T-cell (primary cell): ENCODE results near the gene ZNF280A. TPM values are rescaled to one million over a fixed set of nuclear protein-coding genes. Genes with fewer than 3 reads are reported as not detected.

ENCODE experiments used
- ATAC-seq, 4 experiments: fragments of 200-7000 bp in 3 of 4; fragments of 150-1000 bp in 1 of 4; cut with Tn5 transposase; replicated peaks in 1 of 4; 1 replicate in 3 of 4; 2 replicates in 1 of 4; pipeline ENCODE4 v1.10.0; 2021; ENCODE audit warnings: moderate library complexity in 3 of 4, mild to moderate bottlenecking in 2 of 4, moderate number of reproducible peaks in 1 of 4
- CTCF ChIA-PET, 2 donors: fragments of 300-600 bp; sonication (Branson Sonifier 250); formaldehyde crosslinking; loops; one replicate each; lab custom pipeline; 2022; ENCODE audit warnings: antibody characterized with exemption in 2 of 2; lab: Charles Lee
- POLR2A ChIA-PET, 2 donors: fragments of 300-600 bp; sonication (Branson Sonifier 250); formaldehyde crosslinking; loops; one replicate each; lab custom pipeline; 2022; ENCODE audit warnings: antibody characterized with exemption in 2 of 2; lab: Charles Lee
- DNase-seq, 35 experiments: peaks; one replicate each; pipeline versions ENCODE4 v3.0.0 to v3.0.0-alpha.2; 2013 to 2023
- H3K27ac ChIP-seq: one replicate; pipeline ENCODE4 v1.5.1; 2013; ENCODE audit warnings: low read length
- H3K27me3 ChIP-seq, 2 experiments: replicated peaks in 1 of 2; 1 replicate in 1 of 2; 2 replicates in 1 of 2; pipeline versions ENCODE4 v1.6.1 to v1.7.0; 2013; ENCODE audit warnings: low read length in 1 of 2, mixed read lengths in 1 of 2; ENCODE audit not compliant: control insufficient read depth in 2 of 2, insufficient read depth in 2 of 2; ENCODE audit errors: extremely low read depth in 1 of 2
- H3K36me3 ChIP-seq, 2 donors: 1 replicate in 1 of 2; 2 replicates in 1 of 2; pipeline versions ENCODE4 v1.6.1 to v1.7.0; 2013; ENCODE audit warnings: low read length in 1 of 2; ENCODE audit not compliant: control insufficient read depth in 2 of 2, insufficient read depth in 1 of 2; ENCODE audit errors: extremely low read depth in 1 of 2
- H3K4me1 ChIP-seq, 2 experiments: 1 replicate in 1 of 2; 2 replicates in 1 of 2; pipeline versions ENCODE4 v1.6.1 to v1.7.0; 2013; ENCODE audit warnings: low read length in 2 of 2, mixed read lengths in 1 of 2; ENCODE audit not compliant: insufficient read depth in 2 of 2, control insufficient read depth in 1 of 2; ENCODE audit errors: extremely low read depth in 1 of 2
- H3K4me3 ChIP-seq, 2 donors: 1 replicate in 1 of 2; 2 replicates in 1 of 2; pipeline versions ENCODE4 v1.5.1 to v1.7.0; 2013; ENCODE audit warnings: mild to moderate bottlenecking in 2 of 2, low read length in 1 of 2, moderate library complexity in 1 of 2; ENCODE audit not compliant: control insufficient read depth in 1 of 2; ENCODE audit errors: extremely low read depth in 1 of 2
- H3K9me3 ChIP-seq: 2 replicates; pipeline ENCODE4 v1.7.0; 2013
- H3K27ac Mint-ChIP-seq, 2 donors: one replicate each; pipeline ENCODE4 v1.8.0; 2020 to 2021; ENCODE audit warnings: mild to moderate bottlenecking in 2 of 2, mixed read lengths in 2 of 2
- H3K27me3 Mint-ChIP-seq, 2 donors: one replicate each; pipeline ENCODE4 v1.8.0; 2021 to 2022; ENCODE audit warnings: mixed read lengths in 2 of 2
- H3K36me3 Mint-ChIP-seq: one replicate; pipeline ENCODE4 v1.8.0; 2021; ENCODE audit warnings: mixed read lengths
- H3K4me1 Mint-ChIP-seq, 3 donors: one replicate each; pipeline ENCODE4 v1.8.0; 2020 to 2022; ENCODE audit warnings: mixed read lengths in 3 of 3, mild to moderate bottlenecking in 1 of 3
- H3K4me3 Mint-ChIP-seq, 3 donors: one replicate each; pipeline ENCODE4 v1.8.0; 2020 to 2022; ENCODE audit warnings: mild to moderate bottlenecking in 3 of 3, mixed read lengths in 3 of 3, moderate library complexity in 3 of 3
- H3K9me3 Mint-ChIP-seq, 3 donors: one replicate each; pipeline ENCODE4 v1.8.0; 2020 to 2022; ENCODE audit warnings: mixed read lengths in 3 of 3
- WGBS: methylation state at CpG from one replicate; pipeline ENCODE4 v1.1.5; 2013; ENCODE audit warnings: missing lambda C conversion rate; ENCODE audit not compliant: insufficient coverage; 5-methylcytosine and 5-hydroxymethylcytosine counted together
- total RNA-seq, 35 experiments: library from RNA in 6 of 35; stranded (reverse) in 6 of 35; fragments of 120-200 nt in 1 of 35; gene quantifications; one replicate each; pipeline versions ENCODE4 v1.2.1 to v1.2.4 and lab custom pipeline; 2013 to 2026

The ZNF280A gene
- total RNA-seq, 5 donors from 2014 or later (not counting 1 experiment from before 2014, with no cell fraction given) = not detected

DNA sequence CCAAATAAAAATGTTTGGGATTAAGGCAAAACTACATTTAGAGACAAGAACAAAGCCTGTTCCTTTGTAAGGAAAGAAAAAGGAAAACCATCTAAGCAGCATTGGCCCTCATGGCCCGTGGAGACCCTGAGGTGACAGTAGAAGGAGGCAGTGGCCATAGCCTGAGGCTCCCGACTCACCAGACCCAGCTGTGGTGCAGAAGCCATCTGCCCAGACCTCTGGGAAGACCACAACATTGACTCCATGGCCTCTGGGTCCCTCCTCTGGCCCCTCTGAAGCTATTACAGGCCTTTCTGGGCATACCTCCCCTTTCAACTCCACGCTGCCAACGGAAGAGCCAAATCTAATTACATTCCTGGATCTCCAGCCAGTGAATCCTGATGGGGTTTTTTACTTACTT lies 32.6 kb upstream of the ZNF280A start:
- H3K4me1 Mint-ChIP-seq = no peaks in the 10 kb centered on the region
- no peaks in the 10 kb centered on the region for H3K9me3 ChIP-seq
- 58% methylated on average over 2 of the region's 4 CpGs for WGBS
- H3K36me3 ChIP-seq = no peaks in the 10 kb centered on the region
- ChIA-PET CTCF (no interaction called here), POLR2A (no interaction called here)
- H3K27ac ChIP-seq = no peak overlapping the region
- H3K36me3 Mint-ChIP-seq = no peaks in the 10 kb centered on the region
- H3K27me3 Mint-ChIP-seq = peaks cover 0 to 3% of the 10 kb centered on the region in 2 donors
- no peak overlapping the region for H3K4me3 Mint-ChIP-seq
- H3K27ac Mint-ChIP-seq = no peak overlapping the region
- H3K4me1 ChIP-seq = no peaks in the 10 kb centered on the region
- H3K27me3 ChIP-seq = peaks cover 0 to 6% of the 10 kb centered on the region in 2 experiments
- ATAC-seq = no peak
- no peak overlapping the region for H3K4me3 ChIP-seq
- H3K9me3 Mint-ChIP-seq = no peaks in the 10 kb centered on the region
- no peak for DNase-seq

DNA sequence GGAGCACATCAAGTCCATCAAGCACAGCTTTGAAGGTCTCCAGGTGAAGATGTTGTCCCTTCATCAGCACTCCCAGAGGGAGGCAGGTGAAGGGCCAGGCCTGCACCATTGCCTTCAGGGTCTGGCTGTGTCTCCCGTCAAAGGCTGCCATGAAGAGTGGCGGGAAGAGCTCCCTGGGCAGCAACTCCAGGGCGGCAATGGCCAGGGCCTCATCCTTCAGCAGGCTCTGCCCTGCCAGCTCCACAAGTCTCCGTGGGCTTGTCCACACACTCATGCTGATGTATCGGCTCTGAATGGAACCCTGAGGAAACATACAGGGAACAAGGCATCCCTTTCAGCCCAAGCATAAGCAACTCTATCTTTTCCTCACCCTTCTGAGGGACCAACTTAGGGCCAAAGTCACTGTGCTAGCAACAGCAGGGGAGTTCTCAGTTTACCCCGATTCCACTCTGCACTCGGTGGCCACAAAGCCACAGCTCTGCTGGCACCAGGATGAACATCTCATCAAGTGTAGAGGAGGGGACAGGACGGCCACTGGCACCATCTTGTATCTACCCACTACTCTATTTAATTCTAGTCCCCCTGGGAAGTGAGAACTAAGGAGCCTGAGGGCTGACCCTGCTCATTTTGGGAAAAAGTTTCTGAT lies 30.8 kb upstream of the ZNF280A start:
- ChIA-PET CTCF (interaction anchor here in 1 of 2 donors (0.6 kb wide), 1 partner anchor 87 kb away, joined by 3 read pairs; no protein-coding TSS in a partner anchor), POLR2A (no interaction called here)
- Mint-ChIP-seq H3K36me3 (no peaks in the 10 kb centered on the region), H3K4me1 (no peaks in the 10 kb centered on the region), H3K4me3 (no peak overlapping the region), H3K27ac (no peak overlapping the region), H3K9me3 (no peaks in the 10 kb centered on the region), H3K27me3 (peaks cover 0 to 5% of the 10 kb centered on the region in 2 donors)
- Histone ChIP-seq H3K4me1 (no peaks in the 10 kb centered on the region), H3K4me3 (no peak overlapping the region), H3K9me3 (no peaks in the 10 kb centered on the region), H3K36me3 (no peaks in the 10 kb centered on the region), H3K27ac (no peak overlapping the region), H3K27me3 (peaks cover 0 to 6% of the 10 kb centered on the region in 2 experiments)
- DNase-seq (no peak), ATAC-seq (no peak)
- WGBS = 94% methylated on average over 5 of the region's 8 CpGs

DNA sequence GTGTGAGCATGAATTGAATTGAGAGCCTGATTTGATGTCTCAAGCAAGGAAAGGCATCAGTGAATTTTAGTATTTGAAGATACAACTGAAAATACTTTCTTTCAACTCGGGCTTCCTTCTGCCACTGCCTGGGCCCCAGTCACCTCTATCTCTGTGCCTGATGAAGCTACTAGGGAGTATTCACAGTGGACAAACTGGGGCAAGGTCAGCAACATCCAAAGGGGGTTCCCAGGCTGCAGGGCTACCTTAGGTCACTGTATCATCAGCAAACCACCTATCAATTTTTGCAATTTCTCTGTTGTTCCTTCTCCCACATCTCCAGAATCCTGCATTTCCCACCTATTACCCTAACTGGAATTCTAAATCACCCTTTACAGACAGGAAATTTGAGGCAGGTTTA lies 28.8 kb upstream of the ZNF280A start:
- H3K9me3 ChIP-seq = no peaks in the 10 kb centered on the region
- CTCF ChIA-PET = no interaction called here
- H3K27ac Mint-ChIP-seq = no peak overlapping the region

DNA sequence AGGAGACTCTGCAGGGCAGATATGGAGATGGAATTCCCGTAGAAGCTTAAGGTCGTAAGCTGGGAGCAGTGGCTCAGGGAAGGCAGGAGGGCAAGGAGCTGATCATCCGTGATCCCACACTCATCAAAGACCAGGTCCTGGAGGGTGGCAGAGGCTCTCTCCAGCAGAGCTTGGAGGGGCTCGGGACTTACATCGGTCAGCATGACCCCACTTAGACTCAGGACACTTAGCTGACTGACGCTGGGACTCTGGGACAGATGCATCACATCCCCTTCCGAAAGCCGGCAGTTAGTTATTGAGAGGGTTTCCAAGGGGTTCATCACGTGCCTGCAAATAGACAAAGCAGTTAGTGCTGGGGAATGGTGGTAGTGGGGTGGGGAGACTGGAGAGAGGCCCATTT lies 28.2 kb upstream of the ZNF280A start:
- Mint-ChIP-seq H3K27me3 (peaks cover 0 to 5% of the 10 kb centered on the region in 2 donors), H3K4me3 (no peak overlapping the region), H3K27ac (no peak overlapping the region), H3K9me3 (no peaks in the 10 kb centered on the region), H3K4me1 (no peaks in the 10 kb centered on the region), H3K36me3 (no peaks in the 10 kb centered on the region)
- Histone ChIP-seq H3K4me3 (no peak overlapping the region), H3K36me3 (no peaks in the 10 kb centered on the region), H3K4me1 (no peaks in the 10 kb centered on the region), H3K27ac (no peak overlapping the region), H3K27me3 (peaks cover 0 to 16% of the 10 kb centered on the region in 2 experiments), H3K9me3 (no peaks in the 10 kb centered on the region)
- DNase-seq = no peak
- CTCF ChIA-PET = no interaction called here
- 83% methylated on average over 6 of the region's 9 CpGs for WGBS
- ATAC-seq = no peak
- POLR2A ChIA-PET = no interaction called here

More for the DNA sequence above, 28.8 kb upstream of the ZNF280A start:
- no peaks in the 10 kb centered on the region for H3K36me3 ChIP-seq
- DNase-seq (no peak), ATAC-seq (no peak)
- H3K27ac ChIP-seq = no peak overlapping the region
- Mint-ChIP-seq H3K4me3 (no peak overlapping the region), H3K36me3 (no peaks in the 10 kb centered on the region), H3K27me3 (peaks cover 0 to 5% of the 10 kb centered on the region in 2 donors), H3K4me1 (no peaks in the 10 kb centered on the region), H3K9me3 (no peaks in the 10 kb centered on the region)
- 22% methylated on average over 1 of the region's 1 CpG for WGBS
- H3K27me3 ChIP-seq = peaks cover 0 to 13% of the 10 kb centered on the region in 2 experiments
- no peak overlapping the region for H3K4me3 ChIP-seq
- POLR2A ChIA-PET = no interaction called here
- no peaks in the 10 kb centered on the region for H3K4me1 ChIP-seq

DNA sequence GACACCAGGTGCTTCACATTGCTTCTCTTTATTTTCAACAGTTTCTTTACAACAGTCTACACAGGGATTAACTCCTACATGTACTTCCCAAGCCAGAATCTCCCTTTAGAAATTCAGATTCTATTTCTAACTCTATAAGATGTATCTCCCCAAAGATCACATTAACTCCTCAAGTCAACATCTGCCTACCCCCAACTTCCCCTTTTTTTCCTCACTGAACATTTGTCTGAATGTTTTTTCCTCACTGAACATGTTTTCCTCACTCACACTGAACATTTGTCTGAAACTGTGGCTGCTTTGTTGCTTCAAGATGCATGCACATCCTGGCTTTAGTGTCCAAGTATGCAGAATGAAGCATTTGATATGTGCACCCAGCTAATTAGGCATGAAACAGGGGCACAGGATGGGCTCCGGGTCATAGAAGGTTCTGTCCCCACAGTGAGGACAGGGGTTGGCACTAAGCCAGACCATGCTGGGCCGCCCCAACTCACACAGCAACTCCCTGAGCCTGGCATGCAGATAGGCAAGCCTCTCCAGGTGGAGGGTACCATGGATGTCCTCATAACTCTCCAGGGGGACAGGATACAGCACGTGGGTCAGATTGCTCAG lies 27.7 kb upstream of the ZNF280A start:
- H3K36me3 ChIP-seq = no peaks in the 10 kb centered on the region
- DNase-seq = no peak
- no peaks in the 10 kb centered on the region for H3K9me3 ChIP-seq
- WGBS = 36% methylated on average over 3 of the region's 3 CpGs
- no peak overlapping the region for H3K4me3 ChIP-seq
- ATAC-seq = no peak
- no peak overlapping the region for H3K27ac Mint-ChIP-seq
- peaks cover 0 to 5% of the 10 kb centered on the region in 2 donors for H3K27me3 Mint-ChIP-seq
- no peaks in the 10 kb centered on the region for H3K4me1 ChIP-seq
- no peak overlapping the region for H3K4me3 Mint-ChIP-seq
- POLR2A ChIA-PET = no interaction called here
- H3K27ac ChIP-seq = no peak overlapping the region
- H3K27me3 ChIP-seq = peaks cover 0 to 16% of the 10 kb centered on the region in 2 experiments
- no peaks in the 10 kb centered on the region for H3K9me3 Mint-ChIP-seq
- no peaks in the 10 kb centered on the region for H3K4me1 Mint-ChIP-seq
- H3K36me3 Mint-ChIP-seq = no peaks in the 10 kb centered on the region
- CTCF ChIA-PET = no interaction called here

DNA sequence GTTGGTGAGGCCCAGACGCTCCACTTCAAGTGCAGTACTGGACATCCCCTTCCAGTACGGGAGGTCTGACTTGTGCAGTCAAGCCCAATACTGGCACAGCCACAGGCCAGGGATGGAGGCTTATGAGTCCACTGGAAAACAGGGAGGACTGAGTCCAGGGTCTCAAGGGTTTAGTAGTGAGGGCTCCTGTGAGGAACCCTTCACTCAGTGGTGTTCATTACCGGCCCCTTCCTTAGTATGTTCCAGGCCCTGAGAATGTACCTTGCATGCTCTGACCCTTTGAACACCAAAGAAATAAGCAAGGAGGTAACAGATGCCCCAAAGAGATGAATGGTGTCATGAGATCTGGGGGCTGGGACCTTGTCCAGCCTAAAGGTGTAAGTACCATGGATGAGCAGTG lies 27.2 kb upstream of the ZNF280A start:
- Histone ChIP-seq H3K4me3 (no peak overlapping the region), H3K27me3 (peaks cover 0 to 16% of the 10 kb centered on the region in 2 experiments), H3K36me3 (no peaks in the 10 kb centered on the region), H3K27ac (no peak overlapping the region), H3K4me1 (no peaks in the 10 kb centered on the region), H3K9me3 (no peaks in the 10 kb centered on the region)
- WGBS = 91% methylated on average over 3 of the region's 3 CpGs
- ATAC-seq = no peak
- Mint-ChIP-seq H3K27me3 (peaks cover 3 to 5% of the 10 kb centered on the region in 2 donors), H3K27ac (no peak overlapping the region), H3K4me1 (no peaks in the 10 kb centered on the region), H3K4me3 (no peak overlapping the region), H3K9me3 (no peaks in the 10 kb centered on the region), H3K36me3 (no peaks in the 10 kb centered on the region)
- ChIA-PET CTCF (no interaction called here), POLR2A (no interaction called here)
- no peak for DNase-seq
